Lung (tissue), 12 donors: Measurements from ENCODE around the gene PTPN5. TPM values are rescaled to one million over a fixed set of nuclear protein-coding genes. Genes with fewer than 3 reads are reported as not detected.
A peak's percentile ranks its signal among the peaks of the same experiment; 100 is the strongest.

ENCODE experiments used
- ATAC-seq: fragments of 200-7000 bp; cut with Tn5 transposase; one replicate; pipeline ENCODE4 v1.9.1; 2020; ENCODE audit warnings: moderate number of reproducible peaks; ENCODE audit not compliant: insufficient read depth, low FRiP score
- DNase-seq, 3 donors: peaks; one replicate each; pipeline ENCODE4 v3.0.0-alpha.2; 2013 to 2017
- H3K27ac ChIP-seq, 2 donors: one replicate each; pipeline ENCODE4 v1.5.1; 2013; ENCODE audit warnings: mild to moderate bottlenecking in 2 of 2, moderate library complexity in 2 of 2, control low read depth in 1 of 2, inconsistent platforms in 1 of 2, low read depth in 1 of 2, low read length in 1 of 2
- H3K27me3 ChIP-seq, 3 donors: one replicate each; pipeline ENCODE4 v1.5.1; 2013; ENCODE audit warnings: low read length in 2 of 3; ENCODE audit not compliant: control insufficient read depth in 3 of 3, insufficient read depth in 3 of 3
- H3K36me3 ChIP-seq, 4 donors: one replicate each; pipeline ENCODE4 v1.5.1; 2013; ENCODE audit warnings: low read length in 4 of 4, mild to moderate bottlenecking in 1 of 4, moderate library complexity in 1 of 4; ENCODE audit not compliant: control insufficient read depth in 4 of 4, insufficient read depth in 4 of 4
- H3K4me1 ChIP-seq, 5 donors: one replicate each; pipeline ENCODE4 v1.5.1; 2013; ENCODE audit warnings: low read length in 5 of 5, mild to moderate bottlenecking in 2 of 5, moderate library complexity in 1 of 5; ENCODE audit not compliant: control insufficient read depth in 5 of 5, insufficient read depth in 5 of 5
- H3K4me3 ChIP-seq: one replicate; pipeline ENCODE4 v1.5.1; 2013; ENCODE audit warnings: mild to moderate bottlenecking, control low read depth, moderate library complexity
- H3K9ac ChIP-seq, 2 donors: one replicate each; pipeline ENCODE4 v1.5.1; 2013; ENCODE audit warnings: low read length in 2 of 2, control low read depth in 1 of 2; ENCODE audit not compliant: insufficient read depth in 1 of 2
- H3K9me3 ChIP-seq, 4 donors: one replicate each; pipeline ENCODE4 v1.5.1; 2013; ENCODE audit warnings: low read length in 3 of 4, mild to moderate bottlenecking in 1 of 4, moderate library complexity in 1 of 4; ENCODE audit not compliant: control insufficient read depth in 4 of 4, insufficient read depth in 3 of 4
- CTCF ChIP-seq: IDR thresholded peaks from 2 replicates; pipeline ENCODE4 v1.5.1; 2012; ENCODE audit warnings: mild to moderate bottlenecking; ENCODE audit errors: control extremely low read depth, extremely low read depth
- WGBS, 2 donors: extraction: QIAGEN DNeasy Blood & Tissue Kit; methylation state at CpG; one replicate each; pipeline ENCODE4 v1.1.7; 2013; 5-methylcytosine and 5-hydroxymethylcytosine counted together
- polyA plus RNA-seq, 2 donors: library from polyadenylated mRNA; stranded (reverse); fragments of 200-250 nt; gene quantifications; one replicate each; pipeline ENCODE4 v1.2.1, GENCODE V29; 2013
- total RNA-seq, 2 donors: library from RNA; depleted of rRNA in 1 of 2; stranded (reverse); fragments of >200 nt in 1 of 2; gene quantifications; one replicate each; pipeline ENCODE4 v1.2.1, GENCODE V29; 2014 to 2021
- donor health status: control.
- donor health status: control.
- donor health status: Bipolar disorder and iron deficiency.
- donor health status: healthy.
- donor health status: DM: yes; HTN: yes; CAD: no.

PTPN5 gene
- total and polyA plus RNA-seq, 4 donors: 0.02 to 0.15 TPM; not detected in 2

- Histone ChIP-seq H3K9ac (no peak overlapping the region), H3K36me3 (no peaks in the 10 kb centered on the region), H3K4me3 (no peak overlapping the region), H3K4me1 (no peaks in the 10 kb centered on the region), H3K9me3 (no peaks in the 10 kb centered on the region), H3K27me3 (no peaks in the 10 kb centered on the region), H3K27ac (no peak overlapping the region)
- WGBS, 2 donors: 90 to 91% methylated on average over 13 to 16 of the region's 16 CpGs
- ATAC-seq (no peak), DNase-seq (no peak)
- no peak for TF ChIP-seq CTCF
Measured at GRCh38 chr11:18729426-18729825, 62.2 kb downstream of the PTPN5 start.

GRCh38 chr11:18728658-18729057, 62.9 kb downstream of the PTPN5 start:
- no peaks in the 10 kb centered on the region for H3K9me3 ChIP-seq
- H3K4me1 ChIP-seq: no peaks in the 10 kb centered on the region
- H3K36me3 ChIP-seq: no peaks in the 10 kb centered on the region
- TF ChIP-seq CTCF: no peak
- DNase-seq: no peak
- H3K9ac ChIP-seq: no peak overlapping the region
- no peak for ATAC-seq
- 94 to 97% methylated on average over 13 of the region's 13 CpGs for WGBS, 2 donors
- H3K27ac ChIP-seq: no peak overlapping the region
- H3K4me3 ChIP-seq: no peak overlapping the region
- H3K27me3 ChIP-seq: no peaks in the 10 kb centered on the region

GRCh38 chr11:18727479-18728236, 63.9 kb downstream of the PTPN5 start:
- Histone ChIP-seq H3K4me1 (no peaks in the 10 kb centered on the region), H3K27me3 (no peaks in the 10 kb centered on the region), H3K36me3 (no peaks in the 10 kb centered on the region), H3K27ac (no peak overlapping the region), H3K9me3 (no peaks in the 10 kb centered on the region), H3K4me3 (no peak overlapping the region), H3K9ac (no peak overlapping the region)
- peak; percentile 42 for TF ChIP-seq CTCF
- ATAC-seq (no peak), DNase-seq (peak; percentile 56 to 61 (median 61))
- 44 to 50% methylated on average over 10 of the region's 10 CpGs for WGBS, 2 donors
